Loucy (cell line): Measurements from ENCODE around the gene RGS5.

Experiments used
- H2AFZ ChIP-seq: fragments of 200-600 bp; sonication (generic); 2 replicates; pipeline ENCODE4 v1.6.0; 2016; ENCODE audit warnings: antibody characterized with exemption, mild to moderate bottlenecking, low read length, moderate library complexity
- H3F3A ChIP-seq: fragments of 200-600 bp; 2 replicates; pipeline ENCODE4 v1.6.0; 2016; ENCODE audit warnings: antibody characterized with exemption, low read depth, mild to moderate bottlenecking
- H3K27me3 ChIP-seq: fragments of 200-600 bp; sonication (generic); 2 replicates; pipeline ENCODE4 v1.6.1; 2014; ENCODE audit warnings: low read length, mild to moderate bottlenecking; ENCODE audit not compliant: insufficient read depth, poor library complexity, severe bottlenecking
- H3K36me3 ChIP-seq: fragments of 200-600 bp; sonication (generic); 2 replicates; pipeline ENCODE4 v1.6.1; 2016; ENCODE audit warnings: low read length; ENCODE audit not compliant: insufficient read depth
- H3K4me1 ChIP-seq: fragments of 200-600 bp; sonication (generic); 2 replicates; pipeline ENCODE4 v1.5.1; 2014; ENCODE audit warnings: low read length, mild to moderate bottlenecking; ENCODE audit not compliant: insufficient read depth, poor library complexity, severe bottlenecking
- H3K4me2 ChIP-seq: fragments of 200-600 bp; sonication (generic); 2 replicates; pipeline ENCODE4 v1.6.0; 2014; ENCODE audit warnings: antibody characterized with exemption, low read length, low read depth, mild to moderate bottlenecking; ENCODE audit not compliant: poor library complexity, severe bottlenecking
- H3K4me3 ChIP-seq: fragments of 200-600 bp; sonication (generic); 2 replicates; pipeline ENCODE4 v1.5.1; 2014; ENCODE audit warnings: low read length, mild to moderate bottlenecking, mixed read lengths; ENCODE audit not compliant: poor library complexity, severe bottlenecking
- H3K79me2 ChIP-seq: fragments of 200-600 bp; sonication (generic); 2 replicates; pipeline ENCODE4 v1.6.1; 2014; ENCODE audit warnings: low read length; ENCODE audit not compliant: insufficient read depth
- H3K9ac ChIP-seq: fragments of 200-600 bp; sonication (generic); 2 replicates; pipeline ENCODE4 v1.6.0; 2014; ENCODE audit warnings: mild to moderate bottlenecking, low read depth, low read length, moderate library complexity; ENCODE audit not compliant: poor library complexity, severe bottlenecking
- H3K9me2 ChIP-seq: fragments of 200-600 bp; sonication (generic); replicated peaks from 2 replicates; pipeline ENCODE4 v1.6.1; 2016; ENCODE audit warnings: low read depth, low read length, mixed read lengths
- H3K9me3 ChIP-seq: fragments of 200-600 bp; sonication (generic); 2 replicates; pipeline ENCODE4 v1.6.1; 2014; ENCODE audit warnings: mild to moderate bottlenecking, antibody characterized with exemption, low read length, low read depth; ENCODE audit not compliant: insufficient read depth
- H4K20me1 ChIP-seq: fragments of 200-600 bp; sonication (generic); 2 replicates; pipeline ENCODE4 v1.6.0; 2014; ENCODE audit warnings: antibody characterized with exemption, low read length, mild to moderate bottlenecking; ENCODE audit not compliant: insufficient read depth, poor library complexity, severe bottlenecking
- CTCF ChIP-seq: fragments of 200-600 bp; sonication (generic); conservative IDR thresholded peaks from 2 replicates; pipeline ENCODE4 v1.5.1; 2014; ENCODE audit warnings: mild to moderate bottlenecking, antibody characterized with exemption, low read length
- EZH2phosphoT487 ChIP-seq: fragments of 200-600 bp; IDR thresholded peaks from 2 replicates; pipeline ENCODE4 v1.6.1; 2018; ENCODE audit warnings: antibody characterized with exemption, mild to moderate bottlenecking, moderate library complexity, borderline replicate concordance

Gene RGS5

GRCh38 chr1:163162381-163162914 lies 40.3 kb downstream of the RGS5 start:
- Histone ChIP-seq H3K9ac (no peak overlapping the region), H3K9me2 (no peaks in the 10 kb centered on the region), H3K27me3 (no peaks in the 10 kb centered on the region), H3K4me1 (peaks cover 48% of the 10 kb centered on the region), H3F3A (no peaks in the 10 kb centered on the region), H3K4me3 (peak overlapping the region; percentile 41), H3K36me3 (no peaks in the 10 kb centered on the region), H4K20me1 (no peaks in the 10 kb centered on the region), H3K9me3 (no peaks in the 10 kb centered on the region; the same call in 1 of the 2 replicates), H3K4me2 (peak overlapping the region; percentile 70), H2AFZ (peak overlapping the region; percentile 32; the same call in 1 of the 2 replicates), H3K79me2 (no peaks in the 10 kb centered on the region)
- TF ChIP-seq EZH2phosphoT487 (no peak), CTCF (no peak)

GRCh38 chr1:163161841-163162240 lies 40.9 kb downstream of the RGS5 start:
- Histone ChIP-seq H3K36me3 (no peaks in the 10 kb centered on the region), H3K9me2 (no peaks in the 10 kb centered on the region), H3K27me3 (no peaks in the 10 kb centered on the region), H3K4me1 (peaks cover 48% of the 10 kb centered on the region), H3K4me2 (peak overlapping the region; percentile 70), H2AFZ (peak overlapping the region; percentile 32; the same call in 1 of the 2 replicates), H3K9ac (no peak overlapping the region), H3F3A (no peaks in the 10 kb centered on the region), H3K9me3 (no peaks in the 10 kb centered on the region; the same call in 1 of the 2 replicates), H4K20me1 (no peaks in the 10 kb centered on the region), H3K79me2 (no peaks in the 10 kb centered on the region), H3K4me3 (peak overlapping the region; percentile 41)
- no peak for TF ChIP-seq CTCF
- no peak for TF ChIP-seq EZH2phosphoT487

GRCh38 chr1:163161337-163161736 lies 41.4 kb downstream of the RGS5 start:
- H3K36me3 ChIP-seq = no peaks in the 10 kb centered on the region
- no peaks in the 10 kb centered on the region for H3K27me3 ChIP-seq
- H3K4me1 ChIP-seq = peaks cover 44% of the 10 kb centered on the region
- no peaks in the 10 kb centered on the region; the same call in 1 of the 2 replicates for H3K9me3 ChIP-seq
- H2AFZ ChIP-seq = peak overlapping the region; percentile 32; the same call in 1 of the 2 replicates
- no peaks in the 10 kb centered on the region for H3K9me2 ChIP-seq
- H3K4me2 ChIP-seq = peak overlapping the region; percentile 70
- TF ChIP-seq EZH2phosphoT487 (no peak), CTCF (no peak)
- no peaks in the 10 kb centered on the region for H3K79me2 ChIP-seq
- no peaks in the 10 kb centered on the region for H3F3A ChIP-seq
- no peak overlapping the region for H3K9ac ChIP-seq
- no peaks in the 10 kb centered on the region for H4K20me1 ChIP-seq
- peak overlapping the region; percentile 41 for H3K4me3 ChIP-seq
